Measurements from ENCODE around the gene ARRB2. TPM values are rescaled to one million over a fixed set of nuclear protein-coding genes. Genes with fewer than 3 reads are reported as not detected.
"Not testable (repeated sequence)": the region's sequence is repeated elsewhere in the genome, so short reads cannot be mapped to it uniquely, and the experiment has no call there.

The ARRB2 gene
- total RNA-seq, 1 experiment from 2014 or later: 79.7 TPM

GRCh38 chr17:4676791-4677190 lies 33.6 kb upstream of the ARRB2 start:
- Histone ChIP-seq H3K9me2 (ENCODE audit: insufficient read depth) (no peaks in the 10 kb centered on the region), H3K27ac (no peak overlapping the region), H3F3A (ENCODE audit: insufficient read depth, low read depth) (peaks cover 39% of the 10 kb centered on the region), H3K4me1 (replicated peaks; ENCODE audit: insufficient read depth) (peaks cover 38% of the 10 kb centered on the region), H3K9me3 (ENCODE audit: insufficient read depth, low read depth) (no peaks in the 10 kb centered on the region), H4K20me1 (ENCODE audit: insufficient read depth) (peaks cover 51% of the 10 kb centered on the region), H2AFZ (no peak overlapping the region), H3K4me3 (no peak overlapping the region), H3K36me3 (ENCODE audit: low read depth) (peaks cover 25% of the 10 kb centered on the region), H3K27me3 (ENCODE audit: insufficient read depth, low read depth) (no peaks in the 10 kb centered on the region), H3K79me2 (ENCODE audit: low read depth) (no peaks in the 10 kb centered on the region; the same call in 1 of the 2 replicates), H3K4me2 (no peak overlapping the region)
- ChIA-PET CTCF (interaction anchor here (0.6 kb wide), 1 partner anchor 173 kb away, joined by 3 read pairs; no protein-coding TSS in a partner anchor), POLR2A (ENCODE audit: unreplicated experiment) (interaction anchor here (0.6 kb wide), 1 partner anchor 127 kb away, joined by 4 read pairs; no protein-coding TSS in a partner anchor)
- DNase-seq: no peak
- no TSS peak for BruUV-seq (replicated peaks)
- intact Hi-C loops (cut with micrococcal nuclease; ENCODE audit: unreplicated experiment): no loop called here
- TF ChIP-seq CTCF (conservative IDR thresholded peaks at IDR 0.05): no peak
- TF ChIP-seq EZH2 (IDR thresholded peaks at IDR 0.05; ENCODE audit: low read depth): no peak

GRCh38 chr17:4678448-4679026 lies 31.9 kb upstream of the ARRB2 start:
- no peak for TF ChIP-seq EZH2 (IDR thresholded peaks at IDR 0.05; ENCODE audit: low read depth)
- no peak for TF ChIP-seq CTCF (conservative IDR thresholded peaks at IDR 0.05)
- Histone ChIP-seq H3F3A (ENCODE audit: insufficient read depth, low read depth) (peaks cover 41% of the 10 kb centered on the region), H3K4me1 (replicated peaks; ENCODE audit: insufficient read depth) (peaks cover 38% of the 10 kb centered on the region), H2AFZ (no peak overlapping the region), H3K4me2 (peak overlapping the region; percentile 47), H3K9me3 (ENCODE audit: insufficient read depth, low read depth) (no peaks in the 10 kb centered on the region), H3K27me3 (ENCODE audit: insufficient read depth, low read depth) (no peaks in the 10 kb centered on the region), H3K27ac (peak overlapping the region; percentile 60), H3K9me2 (ENCODE audit: insufficient read depth) (no peaks in the 10 kb centered on the region), H3K36me3 (ENCODE audit: low read depth) (peaks cover 37% of the 10 kb centered on the region), H4K20me1 (ENCODE audit: insufficient read depth) (peaks cover 51% of the 10 kb centered on the region), H3K79me2 (ENCODE audit: low read depth) (no peaks in the 10 kb centered on the region; the same call in 1 of the 2 replicates), H3K4me3 (no peak overlapping the region)
- ChIA-PET POLR2A (ENCODE audit: unreplicated experiment) (interaction anchor here (0.6 to 0.7 kb wide), 2 partner anchors 9 to 39 kb away, joined by 4 read pairs; no protein-coding TSS in a partner anchor), CTCF (interaction anchor here (0.6 kb wide), 1 partner anchor 37 kb away, joined by 3 read pairs; the partner anchor contains the start of gene ALOX15)
- intact Hi-C loops (cut with micrococcal nuclease; ENCODE audit: unreplicated experiment): no loop called here
- DNase-seq: peak; percentile 63 to 92
- BruUV-seq (replicated peaks): no TSS peak

GRCh38 chr17:4679658-4680057 lies 30.8 kb upstream of the ARRB2 start:
- peak; percentile 69 to 94 for DNase-seq
- H3K27me3 ChIP-seq (ENCODE audit: insufficient read depth, low read depth): no peaks in the 10 kb centered on the region
- no TSS peak for BruUV-seq (replicated peaks)
- H3F3A ChIP-seq (ENCODE audit: insufficient read depth, low read depth): peaks cover 44% of the 10 kb centered on the region
- H3K79me2 ChIP-seq (ENCODE audit: low read depth): no peaks in the 10 kb centered on the region; the same call in 1 of the 2 replicates
- CTCF ChIA-PET: no interaction called here
- no peaks in the 10 kb centered on the region for H3K9me2 ChIP-seq (ENCODE audit: insufficient read depth)
- POLR2A ChIA-PET (ENCODE audit: unreplicated experiment): interaction anchor here (0.5 to 0.7 kb wide), 5 partner anchors 31 to 354 kb away, joined by 3 to 6 read pairs (median 4); no protein-coding TSS in a partner anchor
- H4K20me1 ChIP-seq (ENCODE audit: insufficient read depth): peaks cover 52% of the 10 kb centered on the region
- peaks cover 37% of the 10 kb centered on the region for H3K36me3 ChIP-seq (ENCODE audit: low read depth)
- peak overlapping the region; percentile 60 for H3K27ac ChIP-seq
- H3K4me1 ChIP-seq (replicated peaks; ENCODE audit: insufficient read depth): peaks cover 38% of the 10 kb centered on the region
- H3K4me3 ChIP-seq: no peak overlapping the region
- no peak for TF ChIP-seq EZH2 (IDR thresholded peaks at IDR 0.05; ENCODE audit: low read depth)
- TF ChIP-seq CTCF (conservative IDR thresholded peaks at IDR 0.05): no peak
- peak overlapping the region; percentile 47 for H3K4me2 ChIP-seq
- no peaks in the 10 kb centered on the region for H3K9me3 ChIP-seq (ENCODE audit: insufficient read depth, low read depth)
- intact Hi-C loops (cut with micrococcal nuclease; ENCODE audit: unreplicated experiment): no loop called here
- no peak overlapping the region for H2AFZ ChIP-seq

GRCh38 chr17:4683739-4684138 lies 26.7 kb upstream of the ARRB2 start:
- H3K9me3 ChIP-seq (ENCODE audit: insufficient read depth, low read depth); CTCF ChIA-PET; H2AFZ ChIP-seq; BruUV-seq (replicated peaks); H3K27me3 ChIP-seq (ENCODE audit: insufficient read depth, low read depth); H3K27ac ChIP-seq; H3K9me2 ChIP-seq (ENCODE audit: insufficient read depth); H3K4me3 ChIP-seq; intact Hi-C loops (cut with micrococcal nuclease; ENCODE audit: unreplicated experiment); H3K4me2 ChIP-seq; POLR2A ChIA-PET (ENCODE audit: unreplicated experiment); DNase-seq: not testable (repeated sequence)
- peaks cover 56% of the 10 kb centered on the region for H4K20me1 ChIP-seq (ENCODE audit: insufficient read depth)
- H3K36me3 ChIP-seq (ENCODE audit: low read depth): peaks cover 34% of the 10 kb centered on the region
- peaks cover 24% of the 10 kb centered on the region for H3K79me2 ChIP-seq (ENCODE audit: low read depth)
- H3F3A ChIP-seq (ENCODE audit: insufficient read depth, low read depth): peaks cover 46% of the 10 kb centered on the region
- peaks cover 29% of the 10 kb centered on the region for H3K4me1 ChIP-seq (replicated peaks; ENCODE audit: insufficient read depth)

GRCh38 chr17:4689872-4690271 lies 20.6 kb upstream of the ARRB2 start:
- H3K9me3 ChIP-seq (ENCODE audit: insufficient read depth, low read depth); H3K4me1 ChIP-seq (replicated peaks; ENCODE audit: insufficient read depth); H3K4me3 ChIP-seq; POLR2A ChIA-PET (ENCODE audit: unreplicated experiment); H2AFZ ChIP-seq; H3K9me2 ChIP-seq (ENCODE audit: insufficient read depth); H3K4me2 ChIP-seq; H3K27me3 ChIP-seq (ENCODE audit: insufficient read depth, low read depth); H3F3A ChIP-seq (ENCODE audit: insufficient read depth, low read depth); intact Hi-C loops (cut with micrococcal nuclease; ENCODE audit: unreplicated experiment); BruUV-seq (replicated peaks); H3K27ac ChIP-seq; DNase-seq; CTCF ChIA-PET: not testable (repeated sequence)
- Histone ChIP-seq H3K36me3 (ENCODE audit: low read depth) (peaks cover 19% of the 10 kb centered on the region), H4K20me1 (ENCODE audit: insufficient read depth) (peaks cover 80% of the 10 kb centered on the region), H3K79me2 (ENCODE audit: low read depth) (peaks cover 69% of the 10 kb centered on the region)

Data from PC-9 (cell line).